ENCODE measurements around the gene TXNDC2. TPM values are rescaled to one million over a fixed set of nuclear protein-coding genes. Genes with fewer than 3 reads are reported as not detected.
A peak's percentile ranks its signal among the peaks of the same experiment; 100 is the strongest.

Gene TXNDC2
- total RNA-seq, 4 donors from 2014 or later: 0.27 TPM; not detected in 3

DNA sequence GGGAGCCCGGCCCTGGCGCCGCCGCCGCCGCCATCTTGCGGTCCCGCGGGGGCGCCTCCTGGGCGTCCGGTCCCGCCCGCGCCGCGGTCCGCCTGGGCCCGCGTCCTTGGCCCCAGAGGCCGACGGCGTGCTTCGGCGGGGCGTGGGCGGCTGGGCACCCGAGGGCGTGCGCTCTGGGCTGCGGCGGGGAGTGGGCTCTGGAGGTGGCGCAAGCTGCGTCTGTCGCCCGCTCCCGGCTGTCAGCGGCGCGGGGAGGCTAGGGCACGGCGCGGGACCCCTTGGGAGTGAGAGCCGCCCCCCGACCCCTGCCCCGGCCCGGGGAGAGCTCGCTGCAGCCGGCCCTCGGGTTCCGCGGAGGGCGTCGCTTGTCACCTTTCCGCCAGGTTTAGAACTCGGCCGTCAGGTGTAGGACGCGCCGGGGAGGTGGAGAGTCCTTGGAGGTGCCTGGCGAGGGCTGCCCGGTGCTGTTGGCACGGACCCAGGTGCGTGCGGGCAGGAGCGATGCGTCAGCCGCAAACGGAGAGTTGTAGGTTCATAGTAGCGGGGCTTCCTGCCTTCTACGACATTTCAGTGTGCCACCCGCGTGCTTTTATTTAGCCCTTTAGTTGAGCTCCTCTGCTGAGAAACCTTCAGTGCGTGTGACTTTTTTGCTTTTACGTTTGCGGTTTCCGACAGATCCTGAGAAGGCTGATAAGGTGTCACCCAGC lies 29.0 kb downstream of the TXNDC2 start:
- in situ Hi-C loops (cut with MboI; ENCODE audit: low pct_ligation_motif_present in 1 of 4, low pct_unique_long_range_greater_than_20kb in 1 of 4, low sequenced_read_pairs in 3 of 4): loop anchor here in 1 of 4 donors (25.0 kb wide), 1 partner anchor 302 kb away; the partner anchor contains the start of gene PPP4R1
- Histone ChIP-seq H3K4me3 (peak overlapping the region; percentile 80 to 97 (median 92)), H3K36me3 (no peaks in the 10 kb centered on the region), H3K27ac (peak overlapping the region; percentile 99 to 100 (median 99)), H3K9me3 (no peaks in the 10 kb centered on the region), H3K4me1 (peaks cover 12 to 49% (median 41%) of the 10 kb centered on the region in 4 donors), H3K27me3 (no peaks in the 10 kb centered on the region)
- WGBS, 2 donors (ENCODE audit: low coverage in 1 of 2): 0% methylated on average over 37 of the region's 77 CpGs; no CpG with 5 or more reads in 1 of the 2 donors
- TF ChIP-seq CTCF (IDR thresholded peaks at IDR 0.05): no peak
- TF ChIP-seq EP300 (IDR thresholded peaks at IDR 0.05; ENCODE audit: low read depth): no peak
- TF ChIP-seq POLR2A (IDR thresholded peaks at IDR 0.05): peak; percentile 66
- peak; percentile 63 to 83 (median 79) for TF ChIP-seq POLR2AphosphoS5 (IDR thresholded peaks at IDR 0.05)
- DNase-seq: peak; percentile 88
- intact Hi-C loops (cut with DNase I; ENCODE audit: low total_unique reads): loop anchor here (10.0 kb wide), 1 partner anchor 60 kb away; no protein-coding TSS in a partner anchor

- Histone ChIP-seq H3K27me3 (no peaks in the 10 kb centered on the region), H3K4me1 (peaks cover 15 to 57% (median 48%) of the 10 kb centered on the region in 4 donors), H3K27ac (peak overlapping the region; percentile 99 to 100 (median 99)), H3K36me3 (no peaks in the 10 kb centered on the region), H3K9me3 (no peaks in the 10 kb centered on the region), H3K4me3 (peak overlapping the region; percentile 80 to 97 (median 92))
- intact Hi-C loops (cut with DNase I; ENCODE audit: low total_unique reads): loop anchor here (10.0 kb wide), 1 partner anchor 61 kb away; no protein-coding TSS in a partner anchor
- WGBS, 2 donors (ENCODE audit: low coverage in 1 of 2): 6 to 8% methylated on average over 5 of the region's 5 CpGs
- no peak for DNase-seq
- TF ChIP-seq CTCF (IDR thresholded peaks at IDR 0.05): no peak
- in situ Hi-C loops (cut with MboI; ENCODE audit: low pct_ligation_motif_present in 1 of 4, low pct_unique_long_range_greater_than_20kb in 1 of 4, low sequenced_read_pairs in 3 of 4): loop anchor here in 1 of 4 donors (25.0 kb wide), 1 partner anchor 303 kb away; the partner anchor contains the start of gene PPP4R1
Measured at GRCh38 chr18:9915291-9916076, 29.7 kb downstream of the TXNDC2 start.

DNA sequence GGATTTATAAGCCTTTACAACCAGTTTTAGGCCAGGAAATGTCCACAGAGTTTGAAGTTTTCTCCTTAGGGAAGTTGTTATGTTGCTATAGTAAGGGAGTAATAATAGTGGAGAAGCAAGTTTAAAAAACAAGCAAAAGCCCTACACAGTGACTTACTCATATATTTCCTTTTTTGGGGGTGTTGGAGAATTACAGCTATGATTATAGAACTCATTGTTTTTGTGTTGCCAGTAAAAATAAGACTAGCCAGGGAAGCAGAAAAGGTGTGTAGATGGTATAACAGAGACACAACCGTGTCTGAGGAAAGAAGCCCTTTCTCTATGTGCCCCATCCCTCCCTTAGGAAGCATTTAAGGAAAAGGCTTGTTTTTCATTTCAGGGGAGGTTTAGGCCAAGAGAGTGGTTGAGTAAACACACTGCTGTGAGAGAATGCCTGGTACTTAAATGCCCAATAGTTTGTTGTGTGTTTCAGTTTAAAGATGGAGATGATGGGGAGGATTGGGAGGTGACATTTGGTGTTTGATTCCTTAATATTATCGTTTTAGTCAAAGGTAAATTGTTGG lies 30.4 kb downstream of the TXNDC2 start:
- Histone ChIP-seq H3K4me3 (peak overlapping the region in 3 of 4 donors; percentile 88 to 97 (median 95)), H3K9me3 (no peaks in the 10 kb centered on the region), H3K27me3 (no peaks in the 10 kb centered on the region), H3K36me3 (no peaks in the 10 kb centered on the region), H3K4me1 (peaks cover 21 to 63% (median 54%) of the 10 kb centered on the region in 4 donors), H3K27ac (peak overlapping the region; percentile 99 to 100 (median 99))
- in situ Hi-C loops (cut with MboI; ENCODE audit: low pct_ligation_motif_present in 1 of 4, low pct_unique_long_range_greater_than_20kb in 1 of 4, low sequenced_read_pairs in 3 of 4): loop anchor here in 1 of 4 donors (25.0 kb wide), 1 partner anchor 304 kb away; the partner anchor contains the start of gene PPP4R1
- DNase-seq: no peak
- WGBS, 2 donors (ENCODE audit: low coverage in 1 of 2): 5 to 14% methylated on average over 2 of the region's 2 CpGs
- intact Hi-C loops (cut with DNase I; ENCODE audit: low total_unique reads): loop anchor here (10.0 kb wide), 1 partner anchor 61 kb away; no protein-coding TSS in a partner anchor
- TF ChIP-seq CTCF (IDR thresholded peaks at IDR 0.05): no peak
- TF ChIP-seq EP300 (IDR thresholded peaks at IDR 0.05; ENCODE audit: low read depth): no peak
- TF ChIP-seq POLR2A (IDR thresholded peaks at IDR 0.05): no peak
- no peak for TF ChIP-seq POLR2AphosphoS5 (IDR thresholded peaks at IDR 0.05)
